ENCODE results near the gene ATF7. TPM values are rescaled to one million over a fixed set of nuclear protein-coding genes. Genes with fewer than 3 reads are reported as not detected.

Gene ATF7
- total and polyA plus RNA-seq, 2 of the 13 experiments (the other 11 are each of a cell fraction or from before 2014, with no cell fraction given), result 9.6 to 16.2 TPM

- peaks cover 4 to 16% of the 10 kb centered on the region in 2 experiments; a peak in 3 of 5 replicates for H3K36me3 ChIP-seq (replicated peaks in 1 of 2; ENCODE audit: control insufficient read depth in 1 of 2, insufficient read depth in 2 of 2, low read length in 2 of 2)
- H3K4me2 ChIP-seq (ENCODE audit: low read depth, low read length), result no peak overlapping the region
- TF ChIP-seq HCFC1 (IDR thresholded peaks at IDR 0.05; ENCODE audit: low read depth, low read length), result no peak
- peak in 1 of 2 experiments; percentile 24; a peak in 2 of 4 replicates for TF ChIP-seq POLR2A (IDR thresholded peaks at IDR 0.05; ENCODE audit: insufficient read depth in 1 of 2, low read depth in 2 of 2, low read length in 2 of 2)
- TF ChIP-seq BRD4 (CRISPR knock-in tag; IDR thresholded peaks at IDR 0.05), result no peak
- TF ChIP-seq ZNF496 (CRISPR knock-in tag; IDR thresholded peaks at IDR 0.05; ENCODE audit: insufficient replicate concordance), result no peak
- TF ChIP-seq POLR2AphosphoS5 (IDR thresholded peaks at IDR 0.05; ENCODE audit: low read depth, low read length), result 0 out of 2 replicates have a peak, but pooled peaks have one; percentile 23
- no peak for TF ChIP-seq HOXA5 (CRISPR knock-in tag; IDR thresholded peaks at IDR 0.05)
- TF ChIP-seq SSRP1 (CRISPR knock-in tag; IDR thresholded peaks at IDR 0.05), result peak; percentile 45; the same call in 1 of the 2 replicates
- peak; percentile 36 for TF ChIP-seq RBM22 (optimal IDR thresholded peaks at IDR 0.05; ENCODE audit: low read length)
- no peak for TF ChIP-seq ATF5 (CRISPR knock-in tag; IDR thresholded peaks at IDR 0.05; ENCODE audit: low read depth)
- TF ChIP-seq ZSCAN20 (CRISPR knock-in tag; IDR thresholded peaks at IDR 0.05; ENCODE audit: borderline replicate concordance), result no peak
- no peak for TF ChIP-seq ELF4 (CRISPR knock-in tag; IDR thresholded peaks at IDR 0.05; ENCODE audit: borderline replicate concordance)
- TF ChIP-seq ZNF713 (CRISPR knock-in tag; IDR thresholded peaks at IDR 0.05), result no peak
- TF ChIP-seq ZNF432 (CRISPR knock-in tag; IDR thresholded peaks at IDR 0.05; ENCODE audit: borderline replicate concordance), result no peak
- no peak for TF ChIP-seq KLF6 (CRISPR knock-in tag; IDR thresholded peaks at IDR 0.05)
- TF ChIP-seq ZFP91 (CRISPR knock-in tag; IDR thresholded peaks at IDR 0.05; ENCODE audit: borderline replicate concordance), result no peak
- TF ChIP-seq TBX2 (CRISPR knock-in tag; IDR thresholded peaks at IDR 0.05; ENCODE audit: borderline replicate concordance), result no peak
- no peak for TF ChIP-seq ZNF274 (CRISPR knock-in tag; IDR thresholded peaks at IDR 0.05)
- intact Hi-C loops (cut with micrococcal nuclease; ENCODE audit: unreplicated experiment), result no loop called here
- CTCF ChIA-PET (ENCODE audit: low intra/inter-chr PET ratio, low total read pairs), result no interaction called here
- peak; percentile 3 for ATAC-seq
- in situ Hi-C loops (cut with HindIII; ENCODE audit: extremely low pct_ligation_motif_present, low pct_unique_long_range_greater_than_20kb), result no loop called here
- no peak for DNase-seq (ENCODE audit: low spot score)
- H3K4me3 ChIP-seq (replicated peaks in 1 of 3; ENCODE audit: insufficient read depth in 1 of 3, low read depth in 2 of 3, low read length in 3 of 3), result no peak overlapping the region
- H3K9ac ChIP-seq (ENCODE audit: insufficient read depth, low read depth, low read length), result no peak overlapping the region
- H3K4me1 ChIP-seq (ENCODE audit: insufficient read depth, low read length), result no peaks in the 10 kb centered on the region
- WGBS (ENCODE audit: low lambda C conversion rate), result 97% methylated on average over 5 of the region's 10 CpGs
- no peak overlapping the region for H2AFZ ChIP-seq (ENCODE audit: low read length)
- no peak for FAIRE-seq
- H3K9me3 ChIP-seq (ENCODE audit: low read length), result no peaks in the 10 kb centered on the region
- no peaks in the 10 kb centered on the region for H3K79me2 ChIP-seq (ENCODE audit: insufficient read depth, low read length)
- BruUV-seq (replicated peaks), result no TSS peak
- no peaks in the 10 kb centered on the region for H3K27me3 ChIP-seq (ENCODE audit: control insufficient read depth in 1 of 2, insufficient read depth in 2 of 2, low read length in 2 of 2)
- H4K20me1 ChIP-seq (ENCODE audit: insufficient read depth, low read length), result peaks cover 7% of the 10 kb centered on the region; the same call in 1 of the 2 replicates
- no peak overlapping the region for H3K27ac ChIP-seq (ENCODE audit: extremely low read length, insufficient read depth, low read length)
- POLR2A ChIA-PET, result interaction anchor here (1.2 kb wide), 1 partner anchor 15 kb away, joined by 7 read pairs; the partner anchor contains the start of gene TARBP2
Measured at GRCh38 chr12:53485955-53486735, 140.0 kb downstream of the ATF7 start.

Data from HepG2 (cell line).